T-helper 2 cell treated with Interferon-gamma antibody and Interleukin-4, amounts not matched to agents 100 ng/mL and 5 ng/mL, for 36 hours (primary cell): ENCODE data around the gene TBC1D7. TPM values are rescaled to one million over a fixed set of nuclear protein-coding genes. Genes with fewer than 3 reads are reported as not detected.

Source experiments
- intact Hi-C: fragments of 100-400 bp; cut with micrococcal nuclease; formaldehyde crosslinking; loops from one replicate; pipeline ENCODE4 v1.15.1; 2023
- total RNA-seq: library from RNA; stranded (reverse); gene quantifications from 2 replicates; pipeline ENCODE4 v1.2.3, GENCODE V29; 2022

The TBC1D7 gene
- total RNA-seq, 1 donor from 2014 or later, result 22.1 TPM

- intact Hi-C loops, result no loop called here
These were observed 54.2 kb downstream of the TBC1D7 start for GRCh38 chr6:13273931-13274706.

- intact Hi-C loops, result no loop called here
These were observed 55.0 kb downstream of the TBC1D7 start for GRCh38 chr6:13273202-13273930.

GRCh38 chr6:13272131-13273046 lies 55.9 kb downstream of the TBC1D7 start:
- intact Hi-C loops, result no loop called here

DNA sequence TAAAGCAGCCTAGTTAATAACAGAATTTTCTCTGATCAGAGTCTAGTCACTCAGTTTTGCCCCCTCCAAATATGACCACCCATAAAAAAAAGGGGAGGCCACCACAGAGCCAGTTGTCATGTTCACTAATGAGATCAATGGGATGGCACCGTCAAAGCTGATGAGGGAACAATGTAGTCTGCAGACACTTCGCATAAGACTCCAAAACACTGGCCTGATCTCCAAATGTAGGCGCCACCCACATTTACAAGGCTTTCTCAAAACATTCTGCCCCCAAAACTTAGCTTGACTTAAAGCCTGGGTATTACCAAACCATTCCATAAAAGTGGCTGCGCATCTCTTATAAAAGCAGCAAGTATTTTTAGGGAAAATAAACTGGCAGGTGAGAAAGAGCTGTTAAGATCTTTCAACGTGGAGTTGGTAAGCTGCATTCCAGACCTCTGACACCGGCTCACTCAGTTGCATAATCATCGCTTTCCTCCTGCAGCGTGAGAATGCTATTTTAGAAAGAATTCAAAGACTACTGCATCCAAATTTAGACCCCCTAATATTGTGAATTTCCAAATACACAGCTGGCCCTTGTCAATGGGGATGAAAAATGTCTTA lies 59.3 kb downstream of the TBC1D7 start:
- intact Hi-C loops, result no loop called here

DNA sequence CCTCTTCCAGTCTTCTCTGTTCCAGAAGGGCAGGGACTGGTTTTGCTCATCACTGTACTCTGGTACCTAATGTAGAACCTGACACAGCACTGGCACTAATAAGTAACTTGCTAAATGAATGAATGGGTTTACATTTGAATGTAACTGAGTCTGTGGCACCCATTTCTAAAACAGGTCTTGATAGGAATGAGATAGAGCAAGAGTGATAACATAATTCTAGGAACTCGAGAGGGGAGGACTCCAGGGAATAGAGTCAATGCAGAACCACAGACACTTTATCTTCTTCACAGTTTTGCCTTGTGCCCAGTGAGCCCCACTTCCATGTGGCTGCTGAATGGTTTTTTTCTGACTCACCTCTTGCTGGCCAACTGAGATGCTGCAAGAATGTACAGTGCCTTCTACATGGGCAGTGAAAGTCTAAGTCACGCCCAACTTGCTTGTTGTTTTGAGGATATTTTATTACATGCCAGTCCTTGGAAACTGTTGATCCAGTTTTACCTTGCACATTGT lies 61.1 kb downstream of the TBC1D7 start:
- intact Hi-C loops, result no loop called here

DNA sequence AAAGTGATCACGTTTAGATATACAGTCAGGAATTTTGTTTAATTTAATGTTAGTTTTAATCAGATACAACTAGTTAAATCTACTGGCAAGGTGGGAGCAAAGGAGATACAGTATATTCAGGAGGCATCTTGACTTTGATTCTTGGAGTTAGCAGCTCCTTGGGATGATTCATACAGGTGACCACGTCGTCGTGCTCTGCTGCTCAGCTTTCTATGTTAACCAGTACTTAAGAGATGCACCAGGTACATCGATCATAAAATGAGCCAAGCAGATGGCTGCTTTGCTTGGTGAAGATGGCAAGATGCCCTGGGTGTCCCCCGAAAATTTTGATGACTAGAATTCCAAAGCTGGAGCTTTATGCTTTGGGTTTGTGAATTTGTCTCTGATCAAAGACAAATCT lies 64.7 kb downstream of the TBC1D7 start:
- intact Hi-C loops, result no loop called here

GRCh38 chr6:13262302-13263230 lies 65.8 kb downstream of the TBC1D7 start:
- intact Hi-C loops, result no loop called here

DNA sequence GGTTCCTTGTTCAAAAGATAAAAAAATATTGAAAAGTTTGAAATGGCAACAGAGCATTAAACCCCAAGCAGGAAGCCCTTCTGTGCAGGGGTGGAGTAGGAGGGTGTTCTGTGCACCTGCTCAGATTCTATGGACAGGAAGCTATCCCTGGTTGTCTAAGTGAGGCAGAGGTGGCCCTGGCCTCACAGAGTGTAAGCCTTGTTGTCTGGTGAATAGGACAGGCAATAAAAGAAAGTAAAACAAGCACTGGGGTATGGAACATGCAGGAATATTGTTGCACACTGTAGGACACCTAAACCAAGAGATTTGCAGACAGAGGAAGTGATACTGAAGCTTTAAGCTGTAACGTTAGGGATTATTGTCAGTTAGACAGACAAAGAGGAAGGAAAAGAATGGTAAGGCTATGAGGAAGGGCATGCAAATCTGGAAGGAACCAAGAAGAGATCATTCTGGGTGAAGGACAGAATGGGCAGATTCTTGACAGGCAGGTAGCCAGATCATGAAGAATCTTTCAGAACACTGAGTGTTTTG lies 66.8 kb downstream of the TBC1D7 start:
- intact Hi-C loops, result no loop called here

- intact Hi-C loops, result no loop called here
These were observed 67.5 kb downstream of the TBC1D7 start for GRCh38 chr6:13260831-13261230.

- intact Hi-C loops, result no loop called here
These were observed 68.2 kb downstream of the TBC1D7 start for GRCh38 chr6:13260101-13260598.

DNA sequence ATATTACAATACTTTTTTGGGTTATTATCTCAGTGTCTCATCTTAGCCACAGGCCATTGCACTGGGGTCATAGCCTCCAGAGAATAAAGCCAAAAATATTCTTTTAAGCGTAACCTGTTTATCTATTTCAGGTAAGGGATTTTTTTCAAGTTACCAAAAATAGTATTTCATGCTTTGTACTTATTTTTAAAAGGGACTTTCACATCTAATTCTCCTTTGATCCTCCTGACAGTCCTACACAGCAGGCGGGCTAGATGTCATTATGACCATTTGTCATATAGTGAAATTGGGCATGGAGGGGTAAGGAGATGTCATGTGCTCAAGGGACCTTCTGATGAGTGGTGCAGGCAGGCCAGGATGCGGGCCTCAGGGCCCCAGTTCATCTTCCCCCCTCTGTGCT lies 68.9 kb downstream of the TBC1D7 start:
- intact Hi-C loops, result no loop called here

DNA sequence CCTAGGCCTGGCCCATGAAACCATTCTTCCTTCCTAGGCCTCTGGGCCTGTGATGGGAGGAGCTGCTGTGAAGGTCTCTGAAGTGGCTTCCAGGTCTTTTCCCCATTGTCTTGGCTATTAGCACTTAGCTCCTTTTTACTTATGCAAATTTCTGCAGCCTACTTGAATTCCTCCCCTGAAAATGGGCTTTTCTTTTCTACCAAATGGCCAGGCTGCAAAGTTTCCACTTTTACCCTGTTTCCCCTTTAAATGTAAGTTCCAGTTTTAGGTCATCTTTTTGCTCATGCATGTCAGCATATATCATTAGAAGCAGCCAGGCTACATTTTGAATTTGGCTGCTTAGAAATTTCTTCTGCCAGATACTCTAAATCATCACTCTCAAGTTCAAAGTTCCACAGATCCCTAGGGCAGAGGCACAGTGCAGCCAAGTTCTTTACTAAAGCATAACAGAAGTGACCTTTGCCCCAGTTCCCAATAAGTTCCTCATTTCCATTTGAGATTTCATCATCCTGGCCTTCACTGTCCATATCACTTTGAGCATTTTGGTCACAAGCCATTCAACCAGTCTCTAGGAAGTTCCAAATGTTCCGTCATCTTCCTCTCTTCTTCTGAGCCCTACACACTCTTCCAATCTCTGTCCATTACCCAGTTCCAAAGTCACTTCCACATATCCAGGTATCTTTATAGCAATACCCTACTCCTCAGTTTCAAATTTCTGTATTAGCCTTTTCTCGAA lies 71.9 kb downstream of the TBC1D7 start:
- intact Hi-C loops, result no loop called here

Other genes starting within 250 kb of the TBC1D7 start
- 5.3 and 5.4 TPM in 2 replicates for gene GFOD1, start 159.1 kb upstream of the TBC1D7 start, total RNA-seq
- 9.0 and 9.4 TPM in 2 replicates for gene SIRT5, start 246.1 kb upstream of the TBC1D7 start, total RNA-seq